Measurements from ENCODE around the gene RNF169.

The RNF169 gene

DNA sequence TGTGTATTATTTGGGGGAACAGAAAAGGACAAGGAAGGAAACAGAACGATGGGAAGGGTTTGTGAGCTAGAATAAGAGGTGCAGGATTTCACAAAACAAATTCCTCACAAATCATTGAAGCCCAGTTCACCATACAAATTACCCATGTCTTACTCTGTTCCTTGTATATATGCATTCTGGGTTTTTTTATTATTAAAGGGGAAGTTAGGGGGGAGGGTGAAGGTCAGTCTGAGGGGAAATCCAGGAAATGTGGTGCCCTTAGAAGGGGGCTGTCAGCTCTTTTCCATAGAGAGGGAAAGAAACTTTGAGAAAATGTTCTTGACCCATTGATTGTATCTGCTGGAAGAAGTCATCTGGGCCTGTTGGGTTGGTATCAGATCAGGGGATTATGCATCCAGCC is 90.8 kb downstream of the RNF169 start:
- Histone ChIP-seq H3K27me3 (replicated peaks; ENCODE audit: control insufficient read depth, insufficient read depth, low read length, poor library complexity, severe bottlenecking) (no peaks in the 10 kb centered on the region), H3K4me1 (ENCODE audit: control insufficient read depth, insufficient read depth, low read length, poor library complexity, severe bottlenecking) (no peaks in the 10 kb centered on the region), H3K27ac (ENCODE audit: insufficient read depth, low read length, poor library complexity, severe bottlenecking) (no peak overlapping the region), H3K4me3 (ENCODE audit: insufficient read depth, low read depth, low read length, poor library complexity, severe bottlenecking) (no peak overlapping the region), H3K36me3 (ENCODE audit: control insufficient read depth, insufficient read depth, low read length) (peaks cover 51% of the 10 kb centered on the region), H3K9me3 (ENCODE audit: control insufficient read depth, low read length) (no peaks in the 10 kb centered on the region)
- DNase-seq = no peak

DNA sequence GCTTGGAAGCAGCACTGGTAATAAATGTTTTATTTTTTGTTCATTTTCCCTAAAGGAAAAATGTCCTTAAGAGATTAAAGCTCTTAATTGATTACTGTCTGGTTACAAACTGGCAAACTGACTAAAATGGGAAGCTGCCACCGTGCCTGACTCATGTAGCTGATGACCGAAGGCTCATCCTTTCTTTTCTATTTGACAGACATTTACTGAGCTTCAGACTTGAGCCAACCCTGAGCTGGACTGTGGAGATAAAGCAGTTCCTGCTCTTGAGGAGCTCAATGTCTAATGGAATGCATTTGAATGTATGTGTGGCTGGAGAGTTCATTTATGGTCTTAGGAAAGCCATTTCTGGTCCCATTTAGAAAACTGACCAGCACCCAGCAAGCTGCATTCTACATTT is 91.3 kb downstream of the RNF169 start:
- H3K27me3 ChIP-seq (replicated peaks; ENCODE audit: control insufficient read depth, insufficient read depth, low read length, poor library complexity, severe bottlenecking) = no peaks in the 10 kb centered on the region
- H3K27ac ChIP-seq (ENCODE audit: insufficient read depth, low read length, poor library complexity, severe bottlenecking) = no peak overlapping the region
- no peak overlapping the region for H3K4me3 ChIP-seq (ENCODE audit: insufficient read depth, low read depth, low read length, poor library complexity, severe bottlenecking)
- peaks cover 47% of the 10 kb centered on the region for H3K36me3 ChIP-seq (ENCODE audit: control insufficient read depth, insufficient read depth, low read length)
- no peaks in the 10 kb centered on the region for H3K4me1 ChIP-seq (ENCODE audit: control insufficient read depth, insufficient read depth, low read length, poor library complexity, severe bottlenecking)
- H3K9me3 ChIP-seq (ENCODE audit: control insufficient read depth, low read length) = no peaks in the 10 kb centered on the region
- no peak for DNase-seq

DNA sequence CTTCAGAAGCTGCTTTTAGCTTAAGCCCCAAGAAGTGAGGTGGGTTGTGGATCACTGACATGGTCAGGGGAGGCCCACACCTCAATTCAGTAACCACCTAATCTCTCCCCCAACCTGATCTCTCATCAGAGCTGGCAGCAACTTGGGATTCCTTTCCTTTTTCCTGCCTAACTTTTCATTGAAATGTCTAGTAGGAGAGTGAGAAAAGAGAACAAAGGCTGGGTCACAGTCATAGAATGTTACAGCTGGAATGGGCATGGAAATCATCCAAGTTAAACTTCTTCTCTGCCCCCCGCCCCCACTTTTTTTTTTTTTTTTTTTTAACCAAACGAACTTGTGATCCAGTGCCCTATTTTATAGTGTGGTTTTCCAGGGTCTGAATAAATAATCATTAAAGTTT is 91.8 kb downstream of the RNF169 start:
- H3K4me1 ChIP-seq (ENCODE audit: control insufficient read depth, insufficient read depth, low read length, poor library complexity, severe bottlenecking) = no peaks in the 10 kb centered on the region
- H3K9me3 ChIP-seq (ENCODE audit: control insufficient read depth, low read length) = no peaks in the 10 kb centered on the region
- no peaks in the 10 kb centered on the region for H3K27me3 ChIP-seq (replicated peaks; ENCODE audit: control insufficient read depth, insufficient read depth, low read length, poor library complexity, severe bottlenecking)
- H3K36me3 ChIP-seq (ENCODE audit: control insufficient read depth, insufficient read depth, low read length) = peaks cover 47% of the 10 kb centered on the region
- no peak for DNase-seq
- no peak overlapping the region for H3K27ac ChIP-seq (ENCODE audit: insufficient read depth, low read length, poor library complexity, severe bottlenecking)
- H3K4me3 ChIP-seq (ENCODE audit: insufficient read depth, low read depth, low read length, poor library complexity, severe bottlenecking) = no peak overlapping the region

DNA sequence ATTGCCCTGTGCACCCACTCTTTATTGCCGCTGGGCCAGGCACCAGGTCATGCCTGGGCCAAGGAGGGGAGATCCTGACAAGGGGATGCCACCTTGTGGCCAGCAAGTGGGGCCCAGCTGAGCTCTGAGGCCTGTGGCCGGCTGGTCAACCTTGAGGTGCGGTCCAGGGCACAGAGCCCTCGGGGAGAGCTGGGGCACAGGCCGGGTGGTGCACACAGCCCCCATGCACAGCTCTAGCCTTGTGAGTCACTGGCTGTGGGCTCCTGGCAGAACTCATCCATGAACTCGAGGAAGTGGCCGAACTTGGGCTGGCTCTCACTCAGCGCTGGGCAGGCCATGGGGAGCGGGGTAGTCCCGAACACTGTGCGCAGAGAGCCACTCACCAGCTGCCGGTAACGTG is 94.3 kb downstream of the RNF169 start:
- Histone ChIP-seq H3K27me3 (replicated peaks; ENCODE audit: control insufficient read depth, insufficient read depth, low read length, poor library complexity, severe bottlenecking) (no peaks in the 10 kb centered on the region), H3K4me1 (ENCODE audit: control insufficient read depth, insufficient read depth, low read length, poor library complexity, severe bottlenecking) (peaks cover 6% of the 10 kb centered on the region), H3K27ac (ENCODE audit: insufficient read depth, low read length, poor library complexity, severe bottlenecking) (no peak overlapping the region), H3K9me3 (ENCODE audit: control insufficient read depth, low read length) (no peaks in the 10 kb centered on the region), H3K4me3 (ENCODE audit: insufficient read depth, low read depth, low read length, poor library complexity, severe bottlenecking) (no peak overlapping the region), H3K36me3 (ENCODE audit: control insufficient read depth, insufficient read depth, low read length) (peaks cover 36% of the 10 kb centered on the region)
- no peak for DNase-seq

DNA sequence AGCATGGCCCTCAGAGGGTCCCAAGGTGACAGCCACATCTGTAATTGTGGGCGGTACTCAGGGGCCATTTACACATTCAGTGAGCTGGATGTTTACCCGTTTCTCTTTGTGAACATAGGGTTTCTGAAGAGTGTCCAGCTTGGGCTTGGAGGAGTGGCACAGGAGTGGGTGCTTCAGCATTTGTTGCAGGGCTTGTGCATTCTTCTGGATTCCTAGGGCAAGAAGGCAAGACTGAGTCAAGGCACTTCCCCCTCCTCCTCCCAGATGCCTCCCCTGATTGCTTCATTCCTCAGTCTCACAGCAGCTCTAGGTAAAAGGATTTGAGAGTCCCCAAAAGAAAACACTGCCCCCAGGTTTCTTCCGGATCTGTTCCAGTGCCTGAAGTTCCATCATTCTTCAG is 95.4 kb downstream of the RNF169 start:
- DNase-seq = no peak
- peaks cover 36% of the 10 kb centered on the region for H3K36me3 ChIP-seq (ENCODE audit: control insufficient read depth, insufficient read depth, low read length)
- H3K27ac ChIP-seq (ENCODE audit: insufficient read depth, low read length, poor library complexity, severe bottlenecking) = no peak overlapping the region
- no peaks in the 10 kb centered on the region for H3K9me3 ChIP-seq (ENCODE audit: control insufficient read depth, low read length)
- no peak overlapping the region for H3K4me3 ChIP-seq (ENCODE audit: insufficient read depth, low read depth, low read length, poor library complexity, severe bottlenecking)
- no peaks in the 10 kb centered on the region for H3K27me3 ChIP-seq (replicated peaks; ENCODE audit: control insufficient read depth, insufficient read depth, low read length, poor library complexity, severe bottlenecking)
- peaks cover 6% of the 10 kb centered on the region for H3K4me1 ChIP-seq (ENCODE audit: control insufficient read depth, insufficient read depth, low read length, poor library complexity, severe bottlenecking)

DNA sequence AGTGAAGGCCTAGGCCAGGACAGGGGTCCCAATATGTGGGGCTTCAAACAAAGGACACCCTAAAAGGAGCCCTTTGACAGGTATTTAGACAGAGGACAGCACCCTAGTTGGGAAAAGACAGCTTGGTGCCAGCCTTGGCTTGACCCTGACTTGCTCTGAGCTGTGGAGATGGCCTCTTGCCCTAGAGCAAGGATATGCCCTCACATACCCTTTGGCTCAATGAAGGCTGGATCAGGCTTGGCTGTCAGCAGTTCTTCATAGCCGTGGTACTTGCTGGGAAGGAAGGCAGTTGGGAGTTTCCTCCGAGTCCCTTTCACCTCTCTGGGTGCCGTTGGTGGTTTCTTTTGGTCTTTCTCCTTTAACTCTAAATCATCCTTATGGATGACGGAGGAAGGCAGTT is 96.2 kb downstream of the RNF169 start:
- no peak overlapping the region for H3K27ac ChIP-seq (ENCODE audit: insufficient read depth, low read length, poor library complexity, severe bottlenecking)
- peaks cover 6% of the 10 kb centered on the region for H3K4me1 ChIP-seq (ENCODE audit: control insufficient read depth, insufficient read depth, low read length, poor library complexity, severe bottlenecking)
- peaks cover 36% of the 10 kb centered on the region for H3K36me3 ChIP-seq (ENCODE audit: control insufficient read depth, insufficient read depth, low read length)

DNA sequence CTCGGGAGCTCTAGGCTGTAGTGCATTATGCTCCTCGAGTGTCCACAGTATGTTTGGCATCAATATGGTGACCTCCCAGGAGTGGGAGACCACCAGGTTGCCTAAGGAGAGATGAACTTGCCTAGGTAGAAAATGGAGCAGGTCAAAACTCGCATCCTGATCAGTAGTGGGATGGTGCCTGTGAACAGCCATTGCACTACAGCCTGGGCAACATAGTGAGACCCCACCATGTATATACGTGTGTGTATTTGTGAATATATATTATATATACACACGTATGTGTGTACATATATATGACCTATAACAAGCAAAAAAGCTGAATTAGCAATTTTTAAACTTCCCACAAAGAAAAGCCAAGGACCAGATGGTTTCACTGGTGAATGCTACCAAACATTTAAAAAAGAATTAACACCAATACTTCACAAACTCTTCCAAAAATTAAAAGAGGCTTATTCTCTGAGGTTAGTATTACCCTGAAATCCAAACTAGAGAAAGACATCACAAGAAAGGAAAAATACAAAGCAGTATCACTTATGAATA is 97.4 kb downstream of the RNF169 start:
- H3K36me3 ChIP-seq (ENCODE audit: control insufficient read depth, insufficient read depth, low read length) = peaks cover 45% of the 10 kb centered on the region
- no peak overlapping the region for H3K27ac ChIP-seq (ENCODE audit: insufficient read depth, low read length, poor library complexity, severe bottlenecking)
- H3K9me3 ChIP-seq (ENCODE audit: control insufficient read depth, low read length) = no peaks in the 10 kb centered on the region
- no peaks in the 10 kb centered on the region for H3K27me3 ChIP-seq (replicated peaks; ENCODE audit: control insufficient read depth, insufficient read depth, low read length, poor library complexity, severe bottlenecking)
- DNase-seq = no peak
- H3K4me1 ChIP-seq (ENCODE audit: control insufficient read depth, insufficient read depth, low read length, poor library complexity, severe bottlenecking) = peaks cover 6% of the 10 kb centered on the region
- no peak overlapping the region for H3K4me3 ChIP-seq (ENCODE audit: insufficient read depth, low read depth, low read length, poor library complexity, severe bottlenecking)

More for the DNA sequence above, 96.2 kb downstream of the RNF169 start:
- Histone ChIP-seq H3K27me3 (replicated peaks; ENCODE audit: control insufficient read depth, insufficient read depth, low read length, poor library complexity, severe bottlenecking) (no peaks in the 10 kb centered on the region), H3K4me3 (ENCODE audit: insufficient read depth, low read depth, low read length, poor library complexity, severe bottlenecking) (no peak overlapping the region), H3K9me3 (ENCODE audit: control insufficient read depth, low read length) (no peaks in the 10 kb centered on the region)
- DNase-seq = no peak

DNA sequence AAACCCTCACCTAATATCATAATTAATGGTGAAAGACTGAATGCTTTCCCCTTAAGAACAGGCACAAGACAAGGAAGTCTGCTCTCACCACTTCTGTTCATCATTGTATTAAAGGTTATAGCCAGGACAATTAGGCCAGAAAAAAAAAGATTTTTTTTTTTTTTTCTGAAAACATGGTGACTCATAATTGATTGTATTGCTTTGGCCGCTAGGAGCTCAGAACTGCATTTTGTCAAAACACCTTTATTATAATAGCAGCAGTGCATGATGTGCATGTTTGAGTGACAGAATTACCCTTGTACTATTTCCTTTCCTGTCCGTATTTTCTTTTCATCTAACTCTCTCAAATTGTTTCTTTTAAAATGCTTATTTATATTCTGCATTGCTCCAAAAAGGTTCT is 98.1 kb downstream of the RNF169 start:
- peaks cover 6% of the 10 kb centered on the region for H3K4me1 ChIP-seq (ENCODE audit: control insufficient read depth, insufficient read depth, low read length, poor library complexity, severe bottlenecking)
- no peak for DNase-seq
- no peak overlapping the region for H3K4me3 ChIP-seq (ENCODE audit: insufficient read depth, low read depth, low read length, poor library complexity, severe bottlenecking)
- H3K27me3 ChIP-seq (replicated peaks; ENCODE audit: control insufficient read depth, insufficient read depth, low read length, poor library complexity, severe bottlenecking) = no peaks in the 10 kb centered on the region
- no peak overlapping the region for H3K27ac ChIP-seq (ENCODE audit: insufficient read depth, low read length, poor library complexity, severe bottlenecking)
- no peaks in the 10 kb centered on the region for H3K9me3 ChIP-seq (ENCODE audit: control insufficient read depth, low read length)
- H3K36me3 ChIP-seq (ENCODE audit: control insufficient read depth, insufficient read depth, low read length) = peaks cover 50% of the 10 kb centered on the region

DNA sequence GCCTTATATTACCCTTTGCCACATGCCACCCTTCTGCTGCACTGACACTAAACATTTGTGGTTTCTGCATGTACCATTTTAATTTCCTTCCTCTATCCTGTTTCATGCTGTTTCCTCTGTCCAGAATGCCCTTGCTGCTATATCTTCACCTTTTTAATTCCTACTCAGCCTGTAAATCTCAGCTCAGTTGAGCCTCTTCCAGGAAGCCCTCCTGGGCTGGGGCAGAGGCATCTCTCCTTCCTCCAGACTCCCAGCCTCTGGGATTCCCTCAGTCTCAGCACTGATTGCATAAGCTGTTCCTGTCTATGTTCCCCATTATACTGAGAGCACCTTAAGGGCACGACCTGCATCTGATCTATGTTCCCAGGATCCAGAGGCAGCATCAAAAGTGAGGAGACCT is 98.7 kb downstream of the RNF169 start:
- H3K4me3 ChIP-seq (ENCODE audit: insufficient read depth, low read depth, low read length, poor library complexity, severe bottlenecking) = no peak overlapping the region
- peaks cover 49% of the 10 kb centered on the region for H3K36me3 ChIP-seq (ENCODE audit: control insufficient read depth, insufficient read depth, low read length)

DNA sequence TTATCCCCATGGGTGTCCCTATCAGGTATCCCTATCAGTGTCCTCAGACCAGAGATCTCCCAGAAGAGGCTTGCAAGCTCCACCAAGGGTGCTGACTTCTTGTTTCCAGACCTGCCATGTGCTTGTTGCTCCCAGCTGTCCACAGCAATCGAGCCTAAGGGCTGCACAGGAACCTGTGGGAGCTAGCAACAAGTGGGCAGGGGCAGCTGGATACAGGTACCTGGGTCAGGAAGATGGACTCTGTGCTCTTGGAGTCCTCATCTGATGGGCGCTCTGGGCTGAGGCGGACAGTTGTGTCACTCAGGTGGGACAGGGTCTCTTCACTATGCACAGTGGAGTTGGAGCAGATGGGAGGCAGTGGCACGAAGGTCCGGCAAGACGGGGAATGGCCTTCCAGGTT is 99.2 kb downstream of the RNF169 start:
- peaks cover 47% of the 10 kb centered on the region for H3K36me3 ChIP-seq (ENCODE audit: control insufficient read depth, insufficient read depth, low read length)
- no peak overlapping the region for H3K4me3 ChIP-seq (ENCODE audit: insufficient read depth, low read depth, low read length, poor library complexity, severe bottlenecking)
- peaks cover 6% of the 10 kb centered on the region for H3K4me1 ChIP-seq (ENCODE audit: control insufficient read depth, insufficient read depth, low read length, poor library complexity, severe bottlenecking)
- DNase-seq = no peak
- no peak overlapping the region for H3K27ac ChIP-seq (ENCODE audit: insufficient read depth, low read length, poor library complexity, severe bottlenecking)
- H3K9me3 ChIP-seq (ENCODE audit: control insufficient read depth, low read length) = no peaks in the 10 kb centered on the region
- H3K27me3 ChIP-seq (replicated peaks; ENCODE audit: control insufficient read depth, insufficient read depth, low read length, poor library complexity, severe bottlenecking) = no peaks in the 10 kb centered on the region

More for the DNA sequence above, 98.7 kb downstream of the RNF169 start:
- no peaks in the 10 kb centered on the region for H3K27me3 ChIP-seq (replicated peaks; ENCODE audit: control insufficient read depth, insufficient read depth, low read length, poor library complexity, severe bottlenecking)
- H3K27ac ChIP-seq (ENCODE audit: insufficient read depth, low read length, poor library complexity, severe bottlenecking) = no peak overlapping the region
- no peaks in the 10 kb centered on the region for H3K9me3 ChIP-seq (ENCODE audit: control insufficient read depth, low read length)
- peaks cover 6% of the 10 kb centered on the region for H3K4me1 ChIP-seq (ENCODE audit: control insufficient read depth, insufficient read depth, low read length, poor library complexity, severe bottlenecking)
- DNase-seq = no peak

All from effector memory CD4-positive, alpha-beta T cell (primary cell).